Esophagus muscularis mucosa (tissue), 4 donors: ENCODE measurements around the gene RARG. TPM values are rescaled to one million over a fixed set of nuclear protein-coding genes. Genes with fewer than 3 reads are reported as not detected.

ENCODE experiments used
- DNase-seq: peaks from one replicate; pipeline ENCODE4 v3.0.0-alpha.2; 2017; ENCODE audit errors: extremely low spot score
- H3K27ac ChIP-seq, 4 donors: fragments of 200-600 bp; sonication (generic); replicated peaks in 1 of 4; 1 replicate in 3 of 4; 2 replicates in 1 of 4; pipeline ENCODE4 v1.5.1; 2016 to 2019; ENCODE audit warnings: mild to moderate bottlenecking in 1 of 4
- H3K27me3 ChIP-seq, 4 donors: fragments of 200-600 bp; sonication (generic); one replicate each; pipeline versions ENCODE4 v1.5.1 to v1.6.0; 2016 to 2019
- H3K36me3 ChIP-seq, 4 donors: fragments of 200-600 bp; sonication (generic); one replicate each; pipeline ENCODE4 v1.5.1; 2016 to 2019
- H3K4me1 ChIP-seq, 4 donors: fragments of 200-600 bp; sonication (generic); one replicate each; pipeline ENCODE4 v1.5.1; 2016 to 2019
- H3K4me3 ChIP-seq, 4 donors: fragments of 200-600 bp; sonication (generic); 1 replicate in 2 of 4; 2 replicates in 2 of 4; pipeline ENCODE4 v1.5.1; 2016 to 2019; ENCODE audit warnings: mild to moderate bottlenecking in 4 of 4, moderate library complexity in 1 of 4
- H3K9me3 ChIP-seq, 4 donors: fragments of 200-600 bp; sonication (generic); 1 replicate in 3 of 4; 2 replicates in 1 of 4; pipeline ENCODE4 v1.5.1; 2016 to 2019
- CTCF ChIP-seq, 3 experiments: fragments of 200-600 bp in 2 of 3; fragments of 450-650 bp in 1 of 3; sonication (generic) in 2 of 3; IDR thresholded peaks; one replicate each; pipeline ENCODE4 v1.5.1; 2017 to 2019; ENCODE audit warnings: antibody characterized with exemption in 3 of 3, mild to moderate bottlenecking in 2 of 3, moderate library complexity in 1 of 3
- EP300 ChIP-seq: sonication (generic); formaldehyde crosslinking; IDR thresholded peaks from one replicate; pipeline ENCODE4 v1.6.1; 2017; ENCODE audit warnings: antibody characterized with exemption
- POLR2A ChIP-seq: fragments of 450-650 bp; IDR thresholded peaks from one replicate; pipeline ENCODE4 v1.6.1; 2017; ENCODE audit warnings: antibody characterized with exemption, moderate library complexity, mild to moderate bottlenecking, low read depth
- POLR2AphosphoS5 ChIP-seq, 2 donors: sonication (generic); formaldehyde crosslinking; IDR thresholded peaks; one replicate each; pipeline ENCODE4 v1.6.1; 2017; ENCODE audit warnings: antibody characterized with exemption in 2 of 2
- WGBS: methylation state at CpG from one replicate; pipeline ENCODE4 v1.1.5; 2018; 5-methylcytosine and 5-hydroxymethylcytosine counted together
- intact Hi-C: fragments of 100-400 bp; cut with DNase I; formaldehyde crosslinking; loops from one replicate; pipeline ENCODE4 v1.15.1; 2023
- total RNA-seq, 4 donors: library from RNA; depleted of rRNA; stranded (reverse); fragments of >200 nt; gene quantifications; one replicate each; pipeline versions ENCODE4 v1.1.0 to v1.2.1, GENCODE V29; 2016

The RARG gene
- total RNA-seq, 4 donors from 2014 or later = 10.3 to 26.1 (median 22.9) TPM

GRCh38 chr12:53187145-53187899 lies 44.7 kb downstream of the RARG start:
- H3K27ac ChIP-seq = no peak overlapping the region
- no peak for TF ChIP-seq POLR2A
- DNase-seq = no peak
- peaks cover 23 to 44% (median 42%) of the 10 kb centered on the region in 4 donors for H3K4me1 ChIP-seq
- intact Hi-C loops = no loop called here
- no peaks in the 10 kb centered on the region for H3K27me3 ChIP-seq
- H3K36me3 ChIP-seq = peaks cover 40 to 83% (median 76%) of the 10 kb centered on the region in 4 donors
- WGBS = 88% methylated on average over 15 of the region's 15 CpGs
- H3K4me3 ChIP-seq = no peak overlapping the region
- no peaks in the 10 kb centered on the region for H3K9me3 ChIP-seq

- no peaks in the 10 kb centered on the region for H3K9me3 ChIP-seq
- intact Hi-C loops = no loop called here
- DNase-seq = no peak
- no peak overlapping the region for H3K27ac ChIP-seq
- TF ChIP-seq EP300 (no peak), POLR2AphosphoS5 (IDR thresholded peaks at IDR 0.05) (no peak), POLR2A (no peak), CTCF (IDR thresholded peaks at IDR 0.05) (no peak)
- 85% methylated on average over 4 of the region's 4 CpGs for WGBS
- H3K27me3 ChIP-seq = no peaks in the 10 kb centered on the region
- H3K4me3 ChIP-seq = no peak overlapping the region
- peaks cover 40 to 83% (median 78%) of the 10 kb centered on the region in 4 donors for H3K36me3 ChIP-seq
- H3K4me1 ChIP-seq = peaks cover 28 to 50% (median 48%) of the 10 kb centered on the region in 4 donors
Measured at GRCh38 chr12:53186745-53187144, 45.3 kb downstream of the RARG start.

GRCh38 chr12:53185582-53186153 lies 46.3 kb downstream of the RARG start:
- WGBS = 98% methylated on average over 3 of the region's 3 CpGs
- H3K4me3 ChIP-seq = no peak overlapping the region
- TF ChIP-seq POLR2A = no peak
- TF ChIP-seq CTCF (IDR thresholded peaks at IDR 0.05) = no peak
- TF ChIP-seq POLR2AphosphoS5 (IDR thresholded peaks at IDR 0.05) = no peak
- no peak for TF ChIP-seq EP300
- H3K27ac ChIP-seq = no peak overlapping the region
- H3K27me3 ChIP-seq = no peaks in the 10 kb centered on the region
- H3K9me3 ChIP-seq = no peaks in the 10 kb centered on the region
- intact Hi-C loops = no loop called here
- no peak for DNase-seq
- peaks cover 34 to 56% (median 55%) of the 10 kb centered on the region in 4 donors for H3K4me1 ChIP-seq
- H3K36me3 ChIP-seq = peaks cover 40 to 75% (median 70%) of the 10 kb centered on the region in 4 donors

GRCh38 chr12:53184828-53185227 lies 47.2 kb downstream of the RARG start:
- Histone ChIP-seq H3K4me3 (no peak overlapping the region), H3K27me3 (no peaks in the 10 kb centered on the region), H3K36me3 (peaks cover 40 to 75% (median 70%) of the 10 kb centered on the region in 4 donors), H3K4me1 (peaks cover 35 to 51% (median 50%) of the 10 kb centered on the region in 4 donors), H3K9me3 (no peaks in the 10 kb centered on the region), H3K27ac (no peak overlapping the region)
- TF ChIP-seq EP300 (no peak), POLR2AphosphoS5 (IDR thresholded peaks at IDR 0.05) (no peak), POLR2A (no peak), CTCF (IDR thresholded peaks at IDR 0.05) (no peak)
- intact Hi-C loops = no loop called here
- DNase-seq = no peak
- 93% methylated on average over 6 of the region's 6 CpGs for WGBS

- H3K4me1 ChIP-seq = peaks cover 42 to 53% (median 51%) of the 10 kb centered on the region in 4 donors
- no peak for DNase-seq
- no peak for TF ChIP-seq EP300
- no peak for TF ChIP-seq POLR2A
- TF ChIP-seq POLR2AphosphoS5 (IDR thresholded peaks at IDR 0.05) = no peak
- no peak for TF ChIP-seq CTCF (IDR thresholded peaks at IDR 0.05)
- H3K36me3 ChIP-seq = peaks cover 39 to 62% (median 58%) of the 10 kb centered on the region in 4 donors
- no peaks in the 10 kb centered on the region for H3K27me3 ChIP-seq
- intact Hi-C loops = no loop called here
- WGBS = 36% methylated on average over 2 of the region's 2 CpGs
- H3K27ac ChIP-seq = peak overlapping the region in 1 of 4 donors; percentile 0
- no peaks in the 10 kb centered on the region for H3K9me3 ChIP-seq
- H3K4me3 ChIP-seq = peak overlapping the region; percentile 0 to 87 (median 78)
Measured at GRCh38 chr12:53182903-53183302, 49.1 kb downstream of the RARG start.
